HFFc6 (cell line): ENCODE measurements around the gene ACTN2. TPM values are rescaled to one million over a fixed set of nuclear protein-coding genes. Genes with fewer than 3 reads are reported as not detected.

Experiments used
- DNase-seq: peaks from one replicate; pipeline ENCODE4 v3.0.0-alpha.2; 2018
- H3K27ac Mint-ChIP-seq: 2 replicates; pipeline ENCODE4 v1.8.0; 2020; ENCODE audit warnings: mild to moderate bottlenecking, mixed read lengths
- H3K27me3 Mint-ChIP-seq: 2 replicates; pipeline ENCODE4 v1.8.0; 2021; ENCODE audit warnings: mild to moderate bottlenecking, moderate library complexity, mixed read lengths; ENCODE audit not compliant: insufficient read depth
- H3K36me3 Mint-ChIP-seq: 2 replicates; pipeline ENCODE4 v1.8.0; 2021; ENCODE audit warnings: low read depth, mixed read lengths
- H3K4me1 Mint-ChIP-seq: 2 replicates; pipeline ENCODE4 v1.8.0; 2020; ENCODE audit warnings: low read depth, mixed read lengths
- H3K4me3 Mint-ChIP-seq: 2 replicates; pipeline ENCODE4 v1.8.0; 2020; ENCODE audit warnings: mild to moderate bottlenecking, moderate library complexity, mixed read lengths
- H3K9me3 Mint-ChIP-seq: 2 replicates; pipeline ENCODE4 v1.8.0; 2020; ENCODE audit warnings: mild to moderate bottlenecking, mixed read lengths
- CTCF ChIP-seq: fragments of 200-600 bp; sonication (generic); IDR thresholded peaks from 2 replicates; pipeline ENCODE4 v1.5.0; 2021; ENCODE audit warnings: antibody characterized with exemption, mild to moderate bottlenecking
- total RNA-seq, 6 experiments: library from RNA; stranded (reverse); fragmentation: NEBNext Ultra II Directional; extraction: Animal tissue kit (Norgen Biotek cat#: 25700); gene quantifications; 2 replicates in 1 of 6; 3 replicates in 5 of 6; pipeline ENCODE4 v1.2.3, GENCODE V29; 2021

Gene ACTN2
- total RNA-seq, 6 experiments from 2014 or later = not detected

- H3K4me3 Mint-ChIP-seq = no peak overlapping the region
- no peak for TF ChIP-seq CTCF
- H3K27ac Mint-ChIP-seq = no peak overlapping the region
- H3K4me1 Mint-ChIP-seq = no peaks in the 10 kb centered on the region
- H3K27me3 Mint-ChIP-seq = peaks cover 3% of the 10 kb centered on the region
- H3K36me3 Mint-ChIP-seq = no peaks in the 10 kb centered on the region
- H3K9me3 Mint-ChIP-seq = peaks cover 26% of the 10 kb centered on the region
- DNase-seq = no peak
Measured at GRCh38 chr1:236670060-236670459, 16.2 kb upstream of the ACTN2 start.

GRCh38 chr1:236673289-236673919 lies 12.9 kb upstream of the ACTN2 start:
- peaks cover 3% of the 10 kb centered on the region for H3K27me3 Mint-ChIP-seq
- DNase-seq = no peak
- H3K9me3 Mint-ChIP-seq = peaks cover 26% of the 10 kb centered on the region
- no peak overlapping the region for H3K27ac Mint-ChIP-seq
- TF ChIP-seq CTCF = no peak
- H3K36me3 Mint-ChIP-seq = no peaks in the 10 kb centered on the region
- no peak overlapping the region for H3K4me3 Mint-ChIP-seq
- no peaks in the 10 kb centered on the region for H3K4me1 Mint-ChIP-seq

GRCh38 chr1:236677641-236678235 lies 8.6 kb upstream of the ACTN2 start:
- no peak for DNase-seq
- peaks cover 12% of the 10 kb centered on the region for H3K9me3 Mint-ChIP-seq
- no peak overlapping the region for H3K4me3 Mint-ChIP-seq
- H3K27ac Mint-ChIP-seq = no peak overlapping the region
- H3K27me3 Mint-ChIP-seq = no peaks in the 10 kb centered on the region; the same call in 1 of the 2 replicates
- TF ChIP-seq CTCF = no peak
- H3K36me3 Mint-ChIP-seq = no peaks in the 10 kb centered on the region
- H3K4me1 Mint-ChIP-seq = no peaks in the 10 kb centered on the region

- no peak for TF ChIP-seq CTCF
- Mint-ChIP-seq H3K4me1 (0 out of 2 replicates have a peak, but pooled peaks cover 5% of the 10 kb centered on the region), H3K27me3 (no peaks in the 10 kb centered on the region; the same call in 1 of the 2 replicates), H3K27ac (no peak overlapping the region), H3K9me3 (peaks cover 14% of the 10 kb centered on the region), H3K36me3 (peaks cover 7% of the 10 kb centered on the region), H3K4me3 (no peak overlapping the region)
- DNase-seq = no peak
Measured at GRCh38 chr1:236681219-236681618, 5.1 kb upstream of the ACTN2 start.

GRCh38 chr1:236685205-236685916 lies 938 bp upstream of the ACTN2 start:
- Mint-ChIP-seq H3K27me3 (no peaks in the 10 kb centered on the region; the same call in 1 of the 2 replicates), H3K36me3 (peaks cover 7% of the 10 kb centered on the region), H3K4me3 (no peak overlapping the region), H3K9me3 (peaks cover 14% of the 10 kb centered on the region), H3K27ac (no peak overlapping the region), H3K4me1 (0 out of 2 replicates have a peak, but pooled peaks cover 5% of the 10 kb centered on the region)
- no peak for DNase-seq
- TF ChIP-seq CTCF = no peak
